Suprapubic skin (tissue), 4 donors: ENCODE data around the gene TRHDE.

ENCODE experiments used
- EP300 ChIP-seq: sonication (generic); formaldehyde crosslinking; IDR thresholded peaks from one replicate; pipeline ENCODE4 v1.6.1; 2017; ENCODE audit warnings: antibody characterized with exemption
- POLR2A ChIP-seq, 2 donors: fragments of 450-650 bp; IDR thresholded peaks; one replicate each; pipeline ENCODE4 v1.6.1; 2017; ENCODE audit warnings: antibody characterized with exemption in 2 of 2, mild to moderate bottlenecking in 2 of 2, moderate library complexity in 2 of 2
- POLR2AphosphoS5 ChIP-seq, 3 donors: sonication (generic); formaldehyde crosslinking; IDR thresholded peaks; one replicate each; pipeline ENCODE4 v1.6.1; 2017; ENCODE audit warnings: antibody characterized with exemption in 3 of 3
- TF ChIP-seq, protein P1 (sequence below), 2 donors: fragments of 200-600 bp in 1 of 2; fragments of 450-650 bp in 1 of 2; sonication (generic) in 1 of 2; IDR thresholded peaks; one replicate each; pipeline ENCODE4 v1.5.1; 2016 to 2019; ENCODE audit warnings: antibody characterized with exemption in 2 of 2, mild to moderate bottlenecking in 1 of 2, moderate library complexity in 1 of 2

DNA sequence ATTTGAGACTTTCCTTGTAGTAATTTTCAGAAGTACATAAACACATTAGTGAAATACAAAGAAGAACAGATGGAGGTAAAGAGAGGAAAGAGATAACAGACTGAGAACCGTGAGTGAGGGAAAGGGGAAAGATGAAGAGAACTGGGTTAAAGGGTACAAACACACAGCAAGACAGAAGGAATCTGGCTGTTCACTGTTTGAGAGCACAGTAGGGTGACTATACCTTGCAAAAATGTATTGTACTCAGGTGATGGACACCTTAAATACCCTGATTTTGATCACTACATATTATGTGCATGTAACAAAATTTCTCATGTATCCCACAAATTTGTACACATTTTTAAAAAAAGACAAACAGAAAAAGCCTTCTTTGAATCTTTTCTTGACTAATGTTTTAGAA, 2.7 kb upstream of the TRHDE start:
- TF ChIP-seq EP300 (no peak), POLR2AphosphoS5 (IDR thresholded peaks at IDR 0.05) (no peak), POLR2A (IDR thresholded peaks at IDR 0.05) (no peak)
- TF ChIP-seq, protein P1, sequence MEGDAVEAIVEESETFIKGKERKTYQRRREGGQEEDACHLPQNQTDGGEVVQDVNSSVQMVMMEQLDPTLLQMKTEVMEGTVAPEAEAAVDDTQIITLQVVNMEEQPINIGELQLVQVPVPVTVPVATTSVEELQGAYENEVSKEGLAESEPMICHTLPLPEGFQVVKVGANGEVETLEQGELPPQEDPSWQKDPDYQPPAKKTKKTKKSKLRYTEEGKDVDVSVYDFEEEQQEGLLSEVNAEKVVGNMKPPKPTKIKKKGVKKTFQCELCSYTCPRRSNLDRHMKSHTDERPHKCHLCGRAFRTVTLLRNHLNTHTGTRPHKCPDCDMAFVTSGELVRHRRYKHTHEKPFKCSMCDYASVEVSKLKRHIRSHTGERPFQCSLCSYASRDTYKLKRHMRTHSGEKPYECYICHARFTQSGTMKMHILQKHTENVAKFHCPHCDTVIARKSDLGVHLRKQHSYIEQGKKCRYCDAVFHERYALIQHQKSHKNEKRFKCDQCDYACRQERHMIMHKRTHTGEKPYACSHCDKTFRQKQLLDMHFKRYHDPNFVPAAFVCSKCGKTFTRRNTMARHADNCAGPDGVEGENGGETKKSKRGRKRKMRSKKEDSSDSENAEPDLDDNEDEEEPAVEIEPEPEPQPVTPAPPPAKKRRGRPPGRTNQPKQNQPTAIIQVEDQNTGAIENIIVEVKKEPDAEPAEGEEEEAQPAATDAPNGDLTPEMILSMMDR (IDR thresholded peaks at IDR 0.05), result no peak
